GM21786 (cell line): ENCODE data around the gene SLC51B.
"Not testable (repeated sequence)": the region's sequence is repeated elsewhere in the genome, so short reads cannot be mapped to it uniquely, and the experiment has no call there.

Experiments
- ATAC-seq: cut with Tn5 transposase; IDR thresholded peaks from one replicate; pipeline ENCODE4 v1.9.1; 2021; ENCODE audit not compliant: unreplicated experiment

The SLC51B gene

GRCh38 chr15:65096481-65097385 is 51.5 kb downstream of the SLC51B start:
- ATAC-seq: no peak

- no peak for ATAC-seq
Measured at GRCh38 chr15:65097651-65098263, 52.6 kb downstream of the SLC51B start.

- no peak for ATAC-seq
Measured at GRCh38 chr15:65099336-65099735, 54.1 kb downstream of the SLC51B start.

GRCh38 chr15:65099801-65100200 is 54.6 kb downstream of the SLC51B start:
- not testable (repeated sequence) for ATAC-seq

GRCh38 chr15:65100442-65100841 is 55.3 kb downstream of the SLC51B start:
- no peak for ATAC-seq

GRCh38 chr15:65101411-65101890 is 56.3 kb downstream of the SLC51B start:
- ATAC-seq: no peak

GRCh38 chr15:65101891-65102708 is 56.9 kb downstream of the SLC51B start:
- ATAC-seq: no peak

GRCh38 chr15:65102912-65103311 is 57.7 kb downstream of the SLC51B start:
- no peak for ATAC-seq
